ENCODE data around the gene ZNF287. TPM values are rescaled to one million over a fixed set of nuclear protein-coding genes. Genes with fewer than 3 reads are reported as not detected.

The ZNF287 gene
- total and polyA plus RNA-seq, 2 of the 8 experiments (the other 6 are each of a cell fraction or from before 2014, with no cell fraction given), result 1.7 to 5.6 TPM

DNA sequence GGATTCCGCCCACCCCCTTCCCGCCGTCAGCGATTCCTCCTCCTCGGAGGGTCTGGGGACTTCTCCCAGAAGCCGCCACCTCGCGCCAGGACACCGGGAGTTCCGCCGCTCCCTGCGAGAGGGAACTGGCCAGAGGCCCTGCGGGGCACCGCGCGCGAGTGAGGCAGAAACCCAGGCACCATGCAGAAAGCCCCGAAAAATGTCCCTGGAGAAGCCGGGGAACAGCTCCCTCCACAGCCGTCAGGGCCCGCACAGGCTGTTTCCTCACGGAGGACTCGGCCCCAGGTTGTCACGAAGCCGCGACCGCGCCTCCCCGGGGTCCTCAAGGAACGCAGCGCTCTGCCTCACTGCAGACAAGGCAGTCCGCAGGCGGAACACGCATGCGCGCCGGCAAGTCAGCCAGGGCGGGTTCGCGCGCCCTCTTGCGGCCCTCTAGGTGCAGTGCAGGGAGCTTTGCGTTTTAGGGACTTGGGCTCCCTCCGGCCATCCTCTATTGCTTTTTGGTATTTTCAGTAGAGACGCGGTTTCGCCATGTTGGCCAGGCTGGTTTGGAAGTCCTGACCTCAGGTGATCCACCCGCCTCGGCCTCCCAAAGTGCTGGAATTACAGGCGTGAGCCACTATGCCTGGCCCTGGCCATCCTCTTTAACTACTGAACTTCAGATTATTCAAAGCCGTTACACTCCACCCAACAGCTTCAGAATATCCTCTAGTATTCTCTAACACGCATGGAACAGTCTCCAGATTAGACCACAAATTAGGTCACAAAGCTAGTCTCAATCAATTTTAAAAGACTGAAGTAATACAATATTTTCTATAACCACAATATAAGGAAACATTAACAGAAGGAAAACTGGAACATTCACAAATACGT, 20.3 kb upstream of the ZNF287 start (continued):
- TF ChIP-seq POLR2A (IDR thresholded peaks at IDR 0.05; ENCODE audit: control extremely low read depth in 1 of 2, low read depth in 2 of 2, low read length in 2 of 2) (peak in 1 of 2 experiments; percentile 67; a peak in 2 of 3 replicates), CREB1 (IDR thresholded peaks at IDR 0.05) (peak; percentile 59; the same call in 1 of the 2 replicates), RAD21 (IDR thresholded peaks at IDR 0.05 in 1 of 2, conservative IDR thresholded peaks at IDR 0.05 in 1 of 2; ENCODE audit: low read depth in 2 of 2, low read length in 2 of 2) (peak; percentile 60 to 73), TBP (IDR thresholded peaks at IDR 0.05; ENCODE audit: low read depth, low read length) (peak; percentile 23; the same call in 1 of the 2 replicates), BACH1 (IDR thresholded peaks at IDR 0.05; ENCODE audit: low read length) (no peak; the same call in 1 of the 2 replicates), NRF1 (IDR thresholded peaks at IDR 0.05; ENCODE audit: low read depth, low read length) (peak; percentile 67)
- TF ChIP-seq, protein P1, sequence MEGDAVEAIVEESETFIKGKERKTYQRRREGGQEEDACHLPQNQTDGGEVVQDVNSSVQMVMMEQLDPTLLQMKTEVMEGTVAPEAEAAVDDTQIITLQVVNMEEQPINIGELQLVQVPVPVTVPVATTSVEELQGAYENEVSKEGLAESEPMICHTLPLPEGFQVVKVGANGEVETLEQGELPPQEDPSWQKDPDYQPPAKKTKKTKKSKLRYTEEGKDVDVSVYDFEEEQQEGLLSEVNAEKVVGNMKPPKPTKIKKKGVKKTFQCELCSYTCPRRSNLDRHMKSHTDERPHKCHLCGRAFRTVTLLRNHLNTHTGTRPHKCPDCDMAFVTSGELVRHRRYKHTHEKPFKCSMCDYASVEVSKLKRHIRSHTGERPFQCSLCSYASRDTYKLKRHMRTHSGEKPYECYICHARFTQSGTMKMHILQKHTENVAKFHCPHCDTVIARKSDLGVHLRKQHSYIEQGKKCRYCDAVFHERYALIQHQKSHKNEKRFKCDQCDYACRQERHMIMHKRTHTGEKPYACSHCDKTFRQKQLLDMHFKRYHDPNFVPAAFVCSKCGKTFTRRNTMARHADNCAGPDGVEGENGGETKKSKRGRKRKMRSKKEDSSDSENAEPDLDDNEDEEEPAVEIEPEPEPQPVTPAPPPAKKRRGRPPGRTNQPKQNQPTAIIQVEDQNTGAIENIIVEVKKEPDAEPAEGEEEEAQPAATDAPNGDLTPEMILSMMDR (IDR thresholded peaks at IDR 0.05; ENCODE audit: control extremely low read depth in 1 of 3, insufficient read depth in 1 of 3, low read depth in 1 of 3, low read length in 3 of 3), result peak; percentile 96 to 97 (median 96)
- TF ChIP-seq, protein P2, sequence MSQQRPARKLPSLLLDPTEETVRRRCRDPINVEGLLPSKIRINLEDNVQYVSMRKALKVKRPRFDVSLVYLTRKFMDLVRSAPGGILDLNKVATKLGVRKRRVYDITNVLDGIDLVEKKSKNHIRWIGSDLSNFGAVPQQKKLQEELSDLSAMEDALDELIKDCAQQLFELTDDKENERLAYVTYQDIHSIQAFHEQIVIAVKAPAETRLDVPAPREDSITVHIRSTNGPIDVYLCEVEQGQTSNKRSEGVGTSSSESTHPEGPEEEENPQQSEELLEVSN (IDR thresholded peaks at IDR 0.05), result peak; percentile 70
